Trophoblast cell (in vitro differentiated cells and primary cell): ENCODE measurements around the gene SLC5A10.

Experiments used
- DNase-seq, 2 donors: peaks; one replicate each; pipeline ENCODE4 v3.0.0-alpha.2; 2016
- H2AFZ ChIP-seq: 2 replicates; pipeline ENCODE4 v1.6.1; 2013; ENCODE audit warnings: low read length, moderate library complexity, mild to moderate bottlenecking; ENCODE audit not compliant: insufficient read depth, poor library complexity
- H2AK5ac ChIP-seq: 2 replicates; pipeline ENCODE4 v1.6.1; 2013; ENCODE audit warnings: mild to moderate bottlenecking, low read length
- H2BK120ac ChIP-seq: 2 replicates; pipeline ENCODE4 v1.6.1; 2013; ENCODE audit warnings: low read length, mild to moderate bottlenecking, moderate library complexity; ENCODE audit not compliant: insufficient read depth, poor library complexity
- H2BK12ac ChIP-seq: 2 replicates; pipeline ENCODE4 v1.6.1; 2013; ENCODE audit warnings: mild to moderate bottlenecking, low read length, moderate library complexity
- H2BK5ac ChIP-seq: 2 replicates; pipeline ENCODE4 v1.6.1; 2013; ENCODE audit warnings: low read length, low read depth, moderate library complexity, mild to moderate bottlenecking; ENCODE audit not compliant: poor library complexity
- H3K14ac ChIP-seq: 2 replicates; pipeline ENCODE4 v1.6.1; 2013; ENCODE audit warnings: mild to moderate bottlenecking, low read length
- H3K18ac ChIP-seq: 2 replicates; pipeline ENCODE4 v1.6.1; 2013; ENCODE audit warnings: mild to moderate bottlenecking, low read length
- H3K23ac ChIP-seq: 2 replicates; pipeline ENCODE4 v1.6.1; 2013; ENCODE audit warnings: low read length
- H3K27ac ChIP-seq: 2 replicates; pipeline ENCODE4 v1.5.1; 2013; ENCODE audit warnings: low read depth, mild to moderate bottlenecking, inconsistent platforms, low read length, moderate library complexity
- H3K27me3 ChIP-seq: 2 replicates; pipeline ENCODE4 v1.6.1; 2013; ENCODE audit warnings: inconsistent platforms, mild to moderate bottlenecking, low read length, moderate library complexity; ENCODE audit not compliant: insufficient read depth
- H3K36me3 ChIP-seq, 2 experiments: 1 replicate in 1 of 2; 2 replicates in 1 of 2; pipeline ENCODE4 v1.6.1; 2013; ENCODE audit warnings: low read length in 2 of 2, mild to moderate bottlenecking in 2 of 2, moderate library complexity in 1 of 2; ENCODE audit not compliant: insufficient read depth in 2 of 2, control insufficient read depth in 1 of 2
- H3K4ac ChIP-seq: 2 replicates; pipeline ENCODE4 v1.6.1; 2013; ENCODE audit warnings: low read depth, mild to moderate bottlenecking, low read length, moderate library complexity
- H3K4me1 ChIP-seq, 2 experiments: 1 replicate in 1 of 2; 2 replicates in 1 of 2; pipeline ENCODE4 v1.6.1; 2013; ENCODE audit warnings: low read length in 2 of 2, mild to moderate bottlenecking in 2 of 2, moderate library complexity in 1 of 2; ENCODE audit not compliant: insufficient read depth in 2 of 2, control insufficient read depth in 1 of 2
- H3K4me2 ChIP-seq: 2 replicates; pipeline ENCODE4 v1.6.1; 2013; ENCODE audit warnings: inconsistent platforms, mild to moderate bottlenecking, low read length, moderate library complexity
- H3K4me3 ChIP-seq: 2 replicates; pipeline ENCODE4 v1.5.1; 2013; ENCODE audit warnings: mild to moderate bottlenecking, low read depth, low read length, inconsistent platforms
- H3K79me1 ChIP-seq: one replicate; pipeline ENCODE4 v1.6.1; 2013; ENCODE audit warnings: low read length
- H3K79me2 ChIP-seq: 2 replicates; pipeline ENCODE4 v1.6.1; 2013; ENCODE audit warnings: low read length, mild to moderate bottlenecking; ENCODE audit not compliant: control insufficient read depth, insufficient read depth, poor library complexity
- H3K9ac ChIP-seq: 2 replicates; pipeline ENCODE4 v1.6.1; 2013; ENCODE audit warnings: mild to moderate bottlenecking, low read length
- H3K9me3 ChIP-seq: 2 replicates; pipeline ENCODE4 v1.6.1; 2013; ENCODE audit warnings: low read depth, mild to moderate bottlenecking, control low read depth, inconsistent platforms, low read length; ENCODE audit not compliant: insufficient read depth
- H4K12ac ChIP-seq: 2 replicates; pipeline ENCODE4 v1.6.1; 2013; ENCODE audit warnings: low read depth, mild to moderate bottlenecking, low read length, moderate library complexity
- H4K8ac ChIP-seq: 2 replicates; pipeline ENCODE4 v1.6.1; 2013; ENCODE audit warnings: low read depth, mild to moderate bottlenecking, low read length, moderate library complexity
- H4K91ac ChIP-seq: one replicate; pipeline ENCODE4 v1.6.1; 2013; ENCODE audit warnings: low read depth, mild to moderate bottlenecking, low read length, moderate library complexity
- WGBS: extraction: QIAGEN DNeasy Blood & Tissue Kit; methylation state at CpG from one replicate; pipeline ENCODE4 v1.1.7; 2013; ENCODE audit warnings: missing lambda C conversion rate; ENCODE audit not compliant: insufficient read length, insufficient coverage; ENCODE audit errors: extremely low coverage; 5-methylcytosine and 5-hydroxymethylcytosine counted together

The SLC5A10 gene

DNA sequence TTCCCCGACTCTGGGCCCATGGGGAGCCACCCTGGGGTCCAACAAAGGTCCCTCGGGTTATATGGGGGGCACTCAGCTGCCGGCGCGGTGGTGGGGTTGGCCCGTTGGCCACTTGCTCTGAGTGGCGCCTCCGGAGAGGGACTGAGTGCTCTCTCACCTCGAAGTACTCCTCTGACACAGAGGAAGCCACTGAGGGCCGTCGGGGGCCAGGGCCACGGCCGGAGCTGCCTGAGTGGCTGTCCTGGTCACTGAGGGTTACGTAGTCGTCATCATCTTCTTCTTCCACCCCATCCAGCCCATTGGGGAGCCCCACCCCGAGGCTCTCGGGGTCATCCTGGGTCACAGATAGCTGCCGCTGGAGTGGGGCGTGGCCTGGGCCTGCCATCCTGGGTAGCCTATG lies 25.7 kb downstream of the SLC5A10 start:
- no peak for DNase-seq
- no peak overlapping the region for H3K18ac ChIP-seq
- H3K9me3 ChIP-seq: peaks cover 2% of the 10 kb centered on the region
- H2BK5ac ChIP-seq: no peak overlapping the region
- H3K23ac ChIP-seq: no peak overlapping the region
- no peaks in the 10 kb centered on the region for H3K27me3 ChIP-seq
- no peak overlapping the region for H3K14ac ChIP-seq
- no peaks in the 10 kb centered on the region for H3K79me2 ChIP-seq
- no peak overlapping the region for H3K4ac ChIP-seq
- no peak overlapping the region for H2BK120ac ChIP-seq
- peaks cover 19% of the 10 kb centered on the region for H3K79me1 ChIP-seq
- peaks cover 19 to 23% of the 10 kb centered on the region in 2 experiments for H3K4me1 ChIP-seq
- H3K36me3 ChIP-seq: peaks cover 57 to 59% of the 10 kb centered on the region in 2 experiments
- no peak overlapping the region for H3K4me3 ChIP-seq
- no peak overlapping the region for H3K9ac ChIP-seq
- H4K12ac ChIP-seq: no peak overlapping the region
- no peak overlapping the region for H4K8ac ChIP-seq
- no peak overlapping the region for H4K91ac ChIP-seq
- no peak overlapping the region for H2AFZ ChIP-seq
- H2AK5ac ChIP-seq: no peak overlapping the region
- no peak overlapping the region for H2BK12ac ChIP-seq
- no peak overlapping the region for H3K4me2 ChIP-seq
- no CpG with 5 or more reads among the region's 19 CpGs for WGBS
- no peak overlapping the region for H3K27ac ChIP-seq

DNA sequence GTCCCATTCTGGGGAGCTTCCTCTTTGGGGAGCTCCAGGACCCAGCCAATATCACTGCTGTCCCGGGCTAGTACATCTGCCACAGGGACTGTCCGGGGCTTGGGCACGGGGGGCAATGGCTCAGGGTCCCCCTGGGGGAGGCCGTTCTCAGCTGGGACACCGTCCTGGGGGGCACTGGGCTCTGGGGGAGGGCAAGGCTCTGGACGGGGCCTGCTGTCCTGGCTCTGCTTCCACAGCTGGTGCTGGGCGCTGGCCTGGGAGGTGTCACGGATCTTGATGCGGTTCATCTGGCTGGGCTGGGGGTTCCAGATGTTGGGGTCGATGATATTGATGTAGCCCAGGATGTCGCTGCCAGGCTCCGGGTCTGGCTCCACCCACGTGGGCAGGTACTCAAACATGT lies 26.1 kb downstream of the SLC5A10 start:
- H2AK5ac ChIP-seq: no peak overlapping the region
- H3K4me3 ChIP-seq: no peak overlapping the region
- no peak overlapping the region for H3K4me2 ChIP-seq
- H3K36me3 ChIP-seq: peaks cover 54 to 59% of the 10 kb centered on the region in 2 experiments
- H3K18ac ChIP-seq: no peak overlapping the region
- H4K12ac ChIP-seq: no peak overlapping the region
- H2AFZ ChIP-seq: no peak overlapping the region
- no peaks in the 10 kb centered on the region for H3K79me2 ChIP-seq
- H4K91ac ChIP-seq: no peak overlapping the region
- H3K9me3 ChIP-seq: peaks cover 2% of the 10 kb centered on the region
- peaks cover 22% of the 10 kb centered on the region for H3K79me1 ChIP-seq
- H3K4ac ChIP-seq: no peak overlapping the region
- no peak overlapping the region for H3K27ac ChIP-seq
- no peak overlapping the region for H3K14ac ChIP-seq
- no peak for DNase-seq
- no CpG with 5 or more reads among the region's 13 CpGs for WGBS
- no peaks in the 10 kb centered on the region for H3K27me3 ChIP-seq
- H4K8ac ChIP-seq: no peak overlapping the region
- H2BK5ac ChIP-seq: no peak overlapping the region
- no peak overlapping the region for H2BK12ac ChIP-seq
- peaks cover 21 to 23% of the 10 kb centered on the region in 2 experiments for H3K4me1 ChIP-seq
- no peak overlapping the region for H3K23ac ChIP-seq
- H3K9ac ChIP-seq: no peak overlapping the region
- H2BK120ac ChIP-seq: no peak overlapping the region

DNA sequence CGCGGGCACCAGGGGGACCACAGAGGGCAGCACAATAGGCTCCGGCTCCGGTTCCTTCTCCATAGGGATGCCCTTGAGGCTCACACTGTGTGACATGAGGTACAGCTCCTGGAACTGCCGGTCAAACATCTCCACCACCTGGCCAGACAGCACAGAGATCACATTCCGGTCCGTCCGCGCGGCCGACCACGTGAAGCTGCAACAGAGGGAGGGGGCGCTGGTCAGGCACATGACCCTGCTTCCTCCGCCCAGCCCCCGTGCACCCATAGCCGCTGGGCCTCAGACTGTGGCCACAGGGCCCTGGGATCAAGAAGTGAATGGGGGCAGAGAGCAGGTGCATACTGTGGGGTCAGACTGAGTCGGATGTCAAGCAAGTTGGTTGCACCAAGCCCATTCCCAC lies 26.7 kb downstream of the SLC5A10 start:
- Histone ChIP-seq H3K23ac (no peak overlapping the region), H3K4me1 (peaks cover 21 to 25% of the 10 kb centered on the region in 2 experiments), H3K9ac (no peak overlapping the region), H3K27me3 (no peaks in the 10 kb centered on the region), H4K8ac (no peak overlapping the region), H2BK5ac (no peak overlapping the region), H2AK5ac (no peak overlapping the region), H2BK120ac (no peak overlapping the region), H3K79me2 (no peaks in the 10 kb centered on the region), H3K79me1 (peaks cover 24% of the 10 kb centered on the region), H4K91ac (no peak overlapping the region), H3K14ac (no peak overlapping the region), H3K4me3 (no peak overlapping the region), H2AFZ (no peak overlapping the region), H2BK12ac (no peak overlapping the region), H3K4me2 (no peak overlapping the region), H3K36me3 (peaks cover 53 to 56% of the 10 kb centered on the region in 2 experiments), H3K18ac (no peak overlapping the region), H3K4ac (no peak overlapping the region), H3K9me3 (peaks cover 5% of the 10 kb centered on the region), H3K27ac (no peak overlapping the region), H4K12ac (no peak overlapping the region)
- DNase-seq: no peak
- WGBS: no CpG with 5 or more reads among the region's 17 CpGs

DNA sequence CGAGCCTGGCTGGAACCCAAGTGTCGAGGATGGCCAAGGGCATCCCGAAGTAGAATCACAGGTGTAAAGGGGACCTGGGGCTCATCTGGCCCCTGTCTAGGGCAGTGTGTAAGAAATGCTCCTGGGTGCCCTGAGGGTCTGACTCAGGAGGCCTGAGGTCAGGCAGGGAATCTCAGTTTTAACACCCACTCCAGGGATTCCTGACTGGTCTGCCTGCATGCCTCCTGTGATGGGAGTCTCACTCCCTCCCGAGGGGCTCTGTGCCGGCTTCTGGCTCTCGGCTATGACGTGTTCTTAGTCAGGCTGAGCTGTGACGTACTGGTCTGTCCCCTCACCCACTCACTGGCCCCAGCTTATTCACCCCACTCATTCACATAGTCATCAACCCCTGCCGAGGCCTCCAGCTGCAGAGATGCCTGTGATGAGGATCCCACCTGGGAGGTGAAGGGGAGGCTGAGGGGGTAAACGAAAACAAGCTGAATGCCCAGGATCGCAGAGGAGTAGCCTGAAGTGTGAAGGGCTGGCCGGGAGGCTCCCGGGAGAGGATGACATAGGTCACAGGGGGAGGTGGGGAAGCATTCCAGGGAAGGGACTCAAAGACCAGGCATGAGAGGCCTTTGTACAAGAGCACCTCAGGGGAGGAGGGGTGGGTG lies 28.8 kb downstream of the SLC5A10 start:
- Histone ChIP-seq H3K18ac (peak overlapping the region; percentile 26), H4K12ac (no peak overlapping the region), H2BK12ac (peak overlapping the region; percentile 53), H3K4ac (no peak overlapping the region), H3K4me1 (peaks cover 27 to 32% of the 10 kb centered on the region in 2 experiments), H3K79me2 (no peaks in the 10 kb centered on the region), H3K27ac (no peak overlapping the region), H2AK5ac (peak overlapping the region; percentile 44), H2BK120ac (peak overlapping the region; percentile 26), H4K91ac (peak overlapping the region; percentile 62), H4K8ac (peak overlapping the region; percentile 30), H3K14ac (peak overlapping the region; percentile 21), H3K9ac (no peak overlapping the region), H3K27me3 (no peaks in the 10 kb centered on the region), H3K79me1 (peaks cover 25% of the 10 kb centered on the region), H3K23ac (no peak overlapping the region), H3K4me3 (no peak overlapping the region), H3K9me3 (peaks cover 5% of the 10 kb centered on the region), H3K4me2 (no peak overlapping the region), H2AFZ (no peak overlapping the region), H3K36me3 (peaks cover 58 to 62% of the 10 kb centered on the region in 2 experiments), H2BK5ac (no peak overlapping the region)
- no CpG with 5 or more reads among the region's 13 CpGs for WGBS
- DNase-seq: peak; percentile 82 to 83
